Neural cell (in vitro differentiated cells): ENCODE results near the gene LSM4. TPM values are rescaled to one million over a fixed set of nuclear protein-coding genes. Genes with fewer than 3 reads are reported as not detected.

ENCODE experiments used
- H2AFZ ChIP-seq: fragments of 200-600, 300-800 bp; sonication (generic), shearing (Covaris generic); 2 replicates; pipeline ENCODE4 v1.6.0; 2014; ENCODE audit warnings: low read depth, mild to moderate bottlenecking, antibody characterized with exemption, low read length, moderate library complexity
- H3F3A ChIP-seq: fragments of 200-600 bp; shearing (Covaris generic); 2 replicates; pipeline ENCODE4 v1.6.1; 2016; ENCODE audit warnings: mild to moderate bottlenecking, moderate library complexity, mixed read lengths, antibody characterized with exemption, low read length; ENCODE audit not compliant: insufficient read depth, poor library complexity, severe bottlenecking
- H3K27ac ChIP-seq: fragments of 200-600, 300-800 bp; sonication (generic), shearing (Covaris generic); 2 replicates; pipeline ENCODE4 v1.5.1; 2014; ENCODE audit warnings: mild to moderate bottlenecking, low read length, moderate library complexity
- H3K27me3 ChIP-seq: fragments of 300-800, 200-600 bp; sonication (generic), shearing (Covaris generic); 2 replicates; pipeline ENCODE4 v1.6.0; 2014; ENCODE audit warnings: mild to moderate bottlenecking, low read depth, low read length, moderate library complexity; ENCODE audit not compliant: insufficient read depth
- H3K36me3 ChIP-seq: fragments of 300-800, 200-600 bp; sonication (generic), shearing (Covaris generic); 2 replicates; pipeline ENCODE4 v1.5.1; 2014; ENCODE audit warnings: mild to moderate bottlenecking, antibody characterized with exemption, low read length, moderate library complexity; ENCODE audit not compliant: insufficient read depth
- H3K4me2 ChIP-seq: fragments of 300-800, 200-600 bp; sonication (generic), shearing (Covaris generic); 2 replicates; pipeline ENCODE4 v1.6.0; 2014; ENCODE audit warnings: mild to moderate bottlenecking, low read length
- H3K4me3 ChIP-seq: fragments of 300-800, 200-600 bp; sonication (generic), shearing (Covaris generic); 2 replicates; pipeline ENCODE4 v1.5.1; 2014; ENCODE audit warnings: mild to moderate bottlenecking, low read length, moderate library complexity
- H3K79me2 ChIP-seq: fragments of 200-600 bp; shearing (Covaris generic); replicated peaks from 2 replicates; pipeline ENCODE4 v1.6.0; 2014; ENCODE audit warnings: mild to moderate bottlenecking, low read length, moderate library complexity; ENCODE audit not compliant: insufficient read depth
- H3K9ac ChIP-seq: fragments of 300-800, 200-600 bp; sonication (generic), shearing (Covaris generic); 2 replicates; pipeline ENCODE4 v1.6.1; 2016; ENCODE audit warnings: mild to moderate bottlenecking, low read length, mixed read lengths
- H3K9me2 ChIP-seq: fragments of 200-600 bp; shearing (Covaris generic); 2 replicates; pipeline ENCODE4 v1.6.1; 2016; ENCODE audit warnings: mild to moderate bottlenecking, low read length, mixed read lengths; ENCODE audit not compliant: insufficient read depth
- H3K9me3 ChIP-seq: fragments of 200-600, 300-800 bp; sonication (generic), shearing (Covaris generic); 2 replicates; pipeline ENCODE4 v1.6.1; 2016; ENCODE audit warnings: mild to moderate bottlenecking, mixed run types, low read length, moderate library complexity, mixed read lengths
- H4K20me1 ChIP-seq: fragments of 200-600 bp; shearing (Covaris generic); 2 replicates; pipeline ENCODE4 v1.6.1; 2016; ENCODE audit warnings: mild to moderate bottlenecking, mixed run types; ENCODE audit not compliant: insufficient read depth
- EP300 ChIP-seq: fragments of 450-650 bp; conservative IDR thresholded peaks from 2 replicates; pipeline ENCODE4 v1.6.1; 2014; ENCODE audit warnings: antibody characterized with exemption, mild to moderate bottlenecking, moderate library complexity; ENCODE audit not compliant: poor library complexity, severe bottlenecking
- EZH2 ChIP-seq: fragments of 200-600, 300-800 bp; shearing (Covaris generic), sonication (generic); IDR thresholded peaks from 2 replicates; pipeline ENCODE4 v1.6.1; 2014; ENCODE audit warnings: antibody characterized with exemption, low read length, borderline replicate concordance, mild to moderate bottlenecking; ENCODE audit not compliant: insufficient read depth, poor library complexity, severe bottlenecking
- MXI1 ChIP-seq: fragments of 450-650 bp; conservative IDR thresholded peaks from 2 replicates; pipeline ENCODE4 v1.6.1; 2014; ENCODE audit warnings: antibody characterized with exemption, mild to moderate bottlenecking; ENCODE audit not compliant: poor library complexity, severe bottlenecking
- POLR2AphosphoS5 ChIP-seq: IDR thresholded peaks from 2 replicates; pipeline ENCODE4 v1.6.1; 2012
- RAD21 ChIP-seq: fragments of 450-650 bp; conservative IDR thresholded peaks from 2 replicates; pipeline ENCODE4 v1.6.1; 2014; ENCODE audit warnings: antibody characterized with exemption, mild to moderate bottlenecking, moderate library complexity
- SMC3 ChIP-seq: fragments of 450-650 bp; conservative IDR thresholded peaks from 2 replicates; pipeline ENCODE4 v1.6.1; 2014; ENCODE audit warnings: antibody characterized with exemption, mild to moderate bottlenecking, moderate library complexity; ENCODE audit not compliant: poor library complexity
- TAF1 ChIP-seq: IDR thresholded peaks from 2 replicates; pipeline ENCODE4 v1.6.1; 2012; ENCODE audit warnings: low read depth
- polyA plus RNA-seq: library from polyadenylated mRNA; depleted of rRNA; stranded (reverse); fragments of >200 nt; gene quantifications from 2 replicates; pipeline ENCODE4 v1.2.3, GENCODE V29; 2014
- TF ChIP-seq, protein P1 (sequence below): IDR thresholded peaks from 2 replicates; pipeline ENCODE4 v1.6.1; 2012; ENCODE audit warnings: borderline replicate concordance
- TF ChIP-seq, protein P2 (sequence below): fragments of 450-650 bp; IDR thresholded peaks from 2 replicates; pipeline ENCODE4 v1.5.1; 2014; ENCODE audit warnings: antibody characterized with exemption, mild to moderate bottlenecking, moderate library complexity; ENCODE audit not compliant: poor library complexity, severe bottlenecking

LSM4 gene
- polyA plus RNA-seq, 1 donor from 2014 or later = 382 TPM

DNA sequence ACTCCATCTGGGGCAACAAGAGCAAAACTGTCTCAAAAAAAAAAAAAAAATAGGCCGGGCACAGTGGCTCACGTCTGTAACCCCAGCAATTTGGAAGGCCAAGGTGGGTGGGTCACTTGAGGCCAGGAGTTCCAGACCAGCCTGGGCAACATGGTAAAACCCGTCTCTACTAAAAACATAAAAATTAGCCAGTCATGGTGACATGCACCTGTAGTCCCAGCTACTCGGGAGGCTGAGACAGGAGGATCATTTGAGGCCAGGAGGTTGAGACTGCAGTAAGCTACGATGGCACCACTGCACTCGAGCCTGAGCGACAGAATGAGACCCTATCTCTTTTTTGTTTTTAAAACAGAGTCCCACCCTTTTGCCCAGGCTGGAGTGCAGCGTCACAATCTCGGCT, 52.5 kb downstream of the LSM4 start:
- Histone ChIP-seq H3F3A (no peaks in the 10 kb centered on the region), H3K27me3 (no peaks in the 10 kb centered on the region), H3K27ac (no peak overlapping the region), H4K20me1 (peaks cover 10% of the 10 kb centered on the region), H3K4me3 (no peak overlapping the region), H3K4me2 (no peak overlapping the region), H3K36me3 (peaks cover 6% of the 10 kb centered on the region), H2AFZ (no peak overlapping the region), H3K9me3 (no peaks in the 10 kb centered on the region), H3K9ac (no peak overlapping the region), H3K9me2 (no peaks in the 10 kb centered on the region), H3K79me2 (peaks cover 14% of the 10 kb centered on the region)
- TF ChIP-seq, protein P1, sequence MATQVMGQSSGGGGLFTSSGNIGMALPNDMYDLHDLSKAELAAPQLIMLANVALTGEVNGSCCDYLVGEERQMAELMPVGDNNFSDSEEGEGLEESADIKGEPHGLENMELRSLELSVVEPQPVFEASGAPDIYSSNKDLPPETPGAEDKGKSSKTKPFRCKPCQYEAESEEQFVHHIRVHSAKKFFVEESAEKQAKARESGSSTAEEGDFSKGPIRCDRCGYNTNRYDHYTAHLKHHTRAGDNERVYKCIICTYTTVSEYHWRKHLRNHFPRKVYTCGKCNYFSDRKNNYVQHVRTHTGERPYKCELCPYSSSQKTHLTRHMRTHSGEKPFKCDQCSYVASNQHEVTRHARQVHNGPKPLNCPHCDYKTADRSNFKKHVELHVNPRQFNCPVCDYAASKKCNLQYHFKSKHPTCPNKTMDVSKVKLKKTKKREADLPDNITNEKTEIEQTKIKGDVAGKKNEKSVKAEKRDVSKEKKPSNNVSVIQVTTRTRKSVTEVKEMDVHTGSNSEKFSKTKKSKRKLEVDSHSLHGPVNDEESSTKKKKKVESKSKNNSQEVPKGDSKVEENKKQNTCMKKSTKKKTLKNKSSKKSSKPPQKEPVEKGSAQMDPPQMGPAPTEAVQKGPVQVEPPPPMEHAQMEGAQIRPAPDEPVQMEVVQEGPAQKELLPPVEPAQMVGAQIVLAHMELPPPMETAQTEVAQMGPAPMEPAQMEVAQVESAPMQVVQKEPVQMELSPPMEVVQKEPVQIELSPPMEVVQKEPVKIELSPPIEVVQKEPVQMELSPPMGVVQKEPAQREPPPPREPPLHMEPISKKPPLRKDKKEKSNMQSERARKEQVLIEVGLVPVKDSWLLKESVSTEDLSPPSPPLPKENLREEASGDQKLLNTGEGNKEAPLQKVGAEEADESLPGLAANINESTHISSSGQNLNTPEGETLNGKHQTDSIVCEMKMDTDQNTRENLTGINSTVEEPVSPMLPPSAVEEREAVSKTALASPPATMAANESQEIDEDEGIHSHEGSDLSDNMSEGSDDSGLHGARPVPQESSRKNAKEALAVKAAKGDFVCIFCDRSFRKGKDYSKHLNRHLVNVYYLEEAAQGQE = no peak
- TF ChIP-seq SMC3 = no peak
- TF ChIP-seq MXI1 = no peak
- no peak for TF ChIP-seq EZH2
- no peak for TF ChIP-seq RAD21
- TF ChIP-seq, protein P2, sequence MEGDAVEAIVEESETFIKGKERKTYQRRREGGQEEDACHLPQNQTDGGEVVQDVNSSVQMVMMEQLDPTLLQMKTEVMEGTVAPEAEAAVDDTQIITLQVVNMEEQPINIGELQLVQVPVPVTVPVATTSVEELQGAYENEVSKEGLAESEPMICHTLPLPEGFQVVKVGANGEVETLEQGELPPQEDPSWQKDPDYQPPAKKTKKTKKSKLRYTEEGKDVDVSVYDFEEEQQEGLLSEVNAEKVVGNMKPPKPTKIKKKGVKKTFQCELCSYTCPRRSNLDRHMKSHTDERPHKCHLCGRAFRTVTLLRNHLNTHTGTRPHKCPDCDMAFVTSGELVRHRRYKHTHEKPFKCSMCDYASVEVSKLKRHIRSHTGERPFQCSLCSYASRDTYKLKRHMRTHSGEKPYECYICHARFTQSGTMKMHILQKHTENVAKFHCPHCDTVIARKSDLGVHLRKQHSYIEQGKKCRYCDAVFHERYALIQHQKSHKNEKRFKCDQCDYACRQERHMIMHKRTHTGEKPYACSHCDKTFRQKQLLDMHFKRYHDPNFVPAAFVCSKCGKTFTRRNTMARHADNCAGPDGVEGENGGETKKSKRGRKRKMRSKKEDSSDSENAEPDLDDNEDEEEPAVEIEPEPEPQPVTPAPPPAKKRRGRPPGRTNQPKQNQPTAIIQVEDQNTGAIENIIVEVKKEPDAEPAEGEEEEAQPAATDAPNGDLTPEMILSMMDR = no peak
- TF ChIP-seq POLR2AphosphoS5 = no peak
- no peak for TF ChIP-seq TAF1
- no peak for TF ChIP-seq EP300

- H3K4me2 ChIP-seq = no peak overlapping the region
- no peaks in the 10 kb centered on the region for H3F3A ChIP-seq
- no peaks in the 10 kb centered on the region for H3K9me3 ChIP-seq
- no peak overlapping the region for H3K9ac ChIP-seq
- H3K27me3 ChIP-seq = no peaks in the 10 kb centered on the region
- no peaks in the 10 kb centered on the region for H3K36me3 ChIP-seq
- TF ChIP-seq EP300 (no peak), MXI1 (no peak), POLR2AphosphoS5 (no peak), SMC3 (no peak), TAF1 (no peak), RAD21 (no peak), EZH2 (no peak)
- TF ChIP-seq, protein P1 = no peak
- TF ChIP-seq, protein P2 = no peak
- H3K27ac ChIP-seq = no peak overlapping the region
- H4K20me1 ChIP-seq = peaks cover under 1% of the 10 kb centered on the region
- peaks cover 7% of the 10 kb centered on the region for H3K79me2 ChIP-seq
- no peaks in the 10 kb centered on the region for H3K9me2 ChIP-seq
- H2AFZ ChIP-seq = no peak overlapping the region
- H3K4me3 ChIP-seq = no peak overlapping the region
These were observed 53.7 kb downstream of the LSM4 start for GRCh38 chr19:18269070-18269723.
